Daoy (cell line): Measurements from ENCODE around the gene RPS27A. TPM values are rescaled to one million over a fixed set of nuclear protein-coding genes. Genes with fewer than 3 reads are reported as not detected.
"Not testable (repeated sequence)": the region's sequence is repeated elsewhere in the genome, so short reads cannot be mapped to it uniquely, and the experiment has no call there.

Source experiments
- DNase-seq: peaks from one replicate; pipeline ENCODE4 v3.0.0-alpha.2; 2015; ENCODE audit warnings: low read depth
- total RNA-seq: library from RNA; depleted of rRNA; stranded (reverse); fragments of >200 nt; shearing (Covaris generic); gene quantifications from 2 replicates; pipeline ENCODE4 v1.2.3, GENCODE V29; 2014

The RPS27A gene
- total RNA-seq, 1 experiment from 2014 or later, result 2,172 TPM

DNA sequence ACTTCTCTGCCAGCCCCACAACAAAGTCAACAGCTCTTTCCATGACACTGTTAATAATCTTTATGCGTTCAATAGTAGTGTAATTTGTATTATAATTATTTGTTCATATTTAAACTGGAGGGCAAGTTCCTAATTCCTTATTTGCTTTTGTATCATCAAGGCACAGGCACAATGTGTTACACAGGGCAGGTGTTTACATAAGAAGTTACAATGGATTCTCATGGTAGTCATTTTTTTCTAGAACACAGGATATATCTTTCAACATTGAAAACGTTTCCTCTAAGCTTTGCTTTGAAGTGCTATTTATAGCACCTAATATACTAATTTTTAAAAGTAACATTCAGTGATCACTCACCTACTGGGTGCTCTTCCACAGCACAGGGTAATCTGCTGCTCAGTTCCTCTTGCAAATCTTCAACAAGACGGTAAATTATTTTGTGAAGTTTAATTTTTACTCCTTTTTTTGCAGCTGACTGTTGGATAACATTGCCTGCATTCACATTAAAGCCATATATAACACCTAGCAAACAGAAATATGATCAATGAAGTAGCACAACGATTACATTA is 7.3 kb downstream of the RPS27A start:
- no peak for DNase-seq

DNA sequence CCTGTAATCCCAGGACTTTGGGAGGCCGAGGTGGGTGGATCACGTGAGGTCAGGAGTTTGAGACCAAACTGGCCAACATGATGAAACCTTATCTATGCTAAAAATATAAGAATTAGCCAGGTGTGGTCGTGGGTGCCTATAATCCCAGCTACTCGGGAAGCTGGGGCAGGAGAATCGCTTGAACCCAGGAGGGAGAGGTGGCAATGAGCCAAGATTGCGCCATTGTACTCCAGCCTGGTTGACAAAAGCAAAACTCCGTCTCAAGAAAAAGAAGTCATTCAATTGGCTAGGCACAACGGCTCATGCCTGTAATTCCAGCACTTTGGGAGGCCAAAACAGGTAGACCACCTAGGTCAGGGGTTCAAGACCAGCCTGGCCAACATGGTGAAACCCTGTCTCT is 9.1 kb downstream of the RPS27A start:
- DNase-seq, result not testable (repeated sequence)

GRCh38 chr2:55242617-55243016 is 10.1 kb downstream of the RPS27A start:
- DNase-seq, result no peak

DNA sequence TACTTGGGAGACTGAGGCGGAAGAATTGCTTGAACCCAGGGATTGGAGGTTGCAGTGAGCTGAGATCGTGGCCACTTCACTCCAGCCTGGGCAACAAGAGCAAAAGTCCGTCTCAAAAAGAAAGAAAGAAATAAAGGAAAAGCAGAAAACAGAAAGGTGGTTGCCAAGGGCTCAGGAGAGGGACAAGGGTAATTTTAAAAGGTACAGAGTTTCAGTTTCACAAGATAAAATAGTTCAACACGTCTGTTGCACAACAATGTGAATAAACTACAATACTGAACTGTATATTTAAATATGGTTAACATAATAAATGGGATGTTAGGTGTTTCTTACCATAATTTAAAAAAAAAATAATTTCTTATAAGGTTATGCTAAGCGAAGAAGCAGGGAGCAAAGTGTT is 12.9 kb downstream of the RPS27A start:
- no peak for DNase-seq

GRCh38 chr2:55247025-55247424 is 14.5 kb downstream of the RPS27A start:
- DNase-seq, result no peak

GRCh38 chr2:55252832-55253231 is 20.3 kb downstream of the RPS27A start:
- DNase-seq, result no peak

DNA sequence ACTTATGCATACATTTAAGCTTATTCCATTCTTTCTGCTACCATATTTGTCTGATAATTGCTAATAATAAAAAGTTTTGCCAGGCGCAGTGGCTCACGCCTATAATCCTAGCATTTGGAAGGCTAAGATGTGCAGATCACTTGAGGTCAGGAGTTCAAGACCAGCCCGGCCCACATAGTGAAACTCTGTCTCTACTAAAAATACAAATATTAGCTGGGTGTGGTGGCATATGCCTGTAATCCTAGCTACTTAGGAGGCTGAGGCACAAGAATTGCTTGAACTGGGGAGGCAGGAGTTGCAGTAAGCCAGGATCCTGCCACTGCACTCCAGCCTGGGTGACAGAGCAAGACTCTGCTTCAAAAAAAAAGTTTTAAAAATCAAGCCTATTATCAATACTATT is 27.1 kb downstream of the RPS27A start:
- DNase-seq, result not testable (repeated sequence)

GRCh38 chr2:55268288-55268906 is 35.9 kb downstream of the RPS27A start:
- no peak for DNase-seq

GRCh38 chr2:55268907-55269644 is 36.6 kb downstream of the RPS27A start, which contains the start of gene MTIF2:
Gene MTIF2 (minus strand): TSS chr2:55269231. CDS start chr2:55263858, 5,373 bp downstream.
- DNase-seq, result peak; percentile 96

GRCh38 chr2:55269645-55269990 is 37.1 kb downstream of the RPS27A start:
- no peak for DNase-seq

GRCh38 chr2:55274346-55274745 is 41.9 kb downstream of the RPS27A start:
- DNase-seq, result not testable (repeated sequence)

DNA sequence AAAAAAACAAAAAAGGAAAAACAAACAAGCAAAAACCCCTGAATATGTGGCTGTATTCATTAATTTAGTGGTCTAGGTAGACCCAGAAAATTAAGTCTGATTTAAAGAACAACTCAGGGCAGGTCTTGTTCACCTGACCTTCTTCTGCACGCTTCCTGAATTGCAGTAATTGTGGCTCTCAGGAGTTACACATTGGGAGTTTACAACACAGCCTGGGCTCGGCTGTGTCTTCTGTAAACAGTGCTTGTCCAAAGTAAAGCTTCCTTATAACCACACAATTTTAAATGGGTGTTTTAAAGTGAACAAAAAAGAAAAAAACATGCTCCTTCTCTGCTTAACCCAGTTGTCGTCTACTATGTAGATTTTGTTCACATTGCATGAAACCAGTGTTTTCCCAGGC is 44.8 kb downstream of the RPS27A start:
- DNase-seq, result no peak

DNA sequence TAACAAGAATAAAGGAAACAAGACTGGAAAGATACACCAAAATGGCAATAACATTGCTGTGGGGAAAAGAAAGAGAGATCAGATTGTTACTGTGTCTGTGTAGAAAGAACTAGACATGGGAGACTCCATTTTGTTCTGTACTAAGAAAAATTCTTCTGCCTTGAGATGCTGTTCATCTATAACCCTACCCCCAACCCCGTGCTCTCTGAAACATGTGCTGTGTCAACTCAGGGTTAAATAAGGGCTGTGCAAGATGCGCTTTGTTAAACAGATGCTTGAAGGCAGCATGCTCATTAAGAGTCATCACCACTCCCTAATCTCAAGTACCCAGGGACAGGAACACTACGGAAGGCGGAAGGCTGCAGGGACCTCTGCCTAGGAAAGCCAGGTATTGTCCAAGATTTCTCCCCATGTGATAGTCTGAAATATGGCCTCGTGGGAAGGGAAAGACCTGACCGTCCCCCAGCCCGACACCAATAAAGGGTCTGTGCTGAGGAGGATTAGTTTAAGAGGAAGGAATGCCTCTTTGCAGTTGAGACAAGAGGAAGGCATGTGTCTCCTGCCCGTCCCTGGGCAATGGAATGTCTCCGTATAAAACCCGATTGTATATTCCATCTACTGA is 46.8 kb downstream of the RPS27A start:
- DNase-seq, result not testable (repeated sequence)

DNA sequence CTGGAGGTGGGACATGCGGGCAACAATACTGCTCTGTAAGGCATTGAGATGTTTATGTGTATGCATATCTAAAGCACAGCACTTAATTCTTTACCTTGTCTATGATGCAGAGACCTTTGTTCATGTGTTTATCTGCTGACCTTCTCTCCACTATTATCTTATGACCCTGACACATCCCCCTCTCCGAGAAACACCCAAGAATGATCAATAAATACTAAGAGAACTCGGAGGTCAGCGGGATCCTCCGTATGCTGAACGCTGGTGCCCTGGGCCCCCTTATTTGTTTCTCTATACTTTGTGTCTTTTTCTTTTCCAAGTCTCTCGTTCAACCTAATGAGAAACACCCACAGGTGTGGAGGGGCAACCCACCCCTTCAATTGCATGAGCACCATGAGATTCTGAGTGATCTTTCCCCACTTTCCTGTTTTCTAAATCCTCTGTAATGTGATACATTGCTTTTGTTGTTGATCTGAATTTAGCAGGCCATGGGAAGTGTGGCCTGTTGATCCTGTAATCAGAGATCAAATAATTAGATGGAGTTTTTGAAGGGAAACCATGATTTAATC is 47.5 kb downstream of the RPS27A start:
- DNase-seq, result not testable (repeated sequence)

DNA sequence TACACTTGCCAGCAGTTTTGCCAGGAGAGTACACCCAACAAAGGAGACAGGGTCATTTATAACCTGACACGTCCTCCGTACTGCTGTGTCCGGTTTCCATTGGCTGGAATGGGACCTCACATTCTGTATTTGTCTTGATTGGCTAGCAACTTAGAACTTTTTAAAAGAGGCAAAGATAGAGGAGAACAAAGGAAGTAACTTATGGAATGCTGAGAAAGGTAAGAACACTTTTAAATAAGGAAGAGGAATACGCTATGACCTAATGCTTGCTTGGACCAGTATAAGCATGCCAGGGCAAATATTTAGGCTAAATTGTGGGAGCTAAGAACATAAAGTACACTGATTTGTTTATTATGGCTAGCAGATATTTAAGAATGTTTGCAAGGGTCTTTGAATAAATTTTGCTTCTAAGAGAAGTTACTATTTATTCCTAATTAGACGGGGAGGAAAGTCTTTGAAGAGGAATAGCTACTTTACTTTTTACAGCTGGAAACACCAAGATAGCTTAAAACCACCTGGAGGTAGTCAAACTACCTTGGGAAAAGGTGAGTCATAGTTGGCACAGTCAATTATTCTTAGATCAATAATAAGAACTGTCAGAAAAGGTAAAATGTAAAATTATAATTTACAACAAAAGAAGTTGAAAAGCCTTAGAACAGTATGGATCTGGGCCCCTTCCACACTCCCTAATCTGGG is 48.5 kb downstream of the RPS27A start:
- DNase-seq, result not testable (repeated sequence)

- DNase-seq, result peak; percentile 91
Observed at GRCh38 chr2:55282110-55282917, 49.8 kb downstream of the RPS27A start.

DNA sequence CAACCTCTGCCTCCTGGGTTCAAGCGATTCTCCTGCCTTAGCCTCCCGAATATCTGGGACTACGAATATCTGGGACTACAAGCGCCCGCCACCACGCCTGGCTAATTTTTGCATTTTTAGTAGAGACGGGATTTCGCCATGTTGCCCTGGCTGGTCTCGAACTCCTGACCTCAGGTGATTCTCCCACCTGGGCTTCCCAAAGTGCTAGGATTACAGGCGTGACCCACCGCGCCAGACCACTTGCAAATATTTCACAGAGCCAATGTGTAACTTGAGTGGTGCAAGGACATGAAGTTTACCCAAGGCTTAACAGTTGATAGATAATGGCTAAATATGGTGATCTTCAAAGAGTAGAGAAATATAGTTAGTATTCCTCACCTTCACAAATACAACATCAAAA is 50.6 kb downstream of the RPS27A start:
- no peak for DNase-seq
